GM23338 (cell line): ENCODE results near the gene PBX3. TPM values are rescaled to one million over a fixed set of nuclear protein-coding genes. Genes with fewer than 3 reads are reported as not detected.

Source experiments
- ATAC-seq: fragments of 200-7000 bp; cut with Tn5 transposase; 3 replicates; pipeline ENCODE4 v1.9.1; 2020
- DNase-seq: peaks from one replicate; pipeline ENCODE4 v3.0.0-alpha.2; 2015; ENCODE audit warnings: low spot score
- H2AFZ ChIP-seq: fragments of 200-600 bp; sonication (generic); 2 replicates; pipeline ENCODE4 v1.8.0; 2016; ENCODE audit warnings: antibody characterized with exemption, mild to moderate bottlenecking, moderate library complexity
- H3F3A ChIP-seq: fragments of 200-600 bp; sonication (generic); replicated peaks from 2 replicates; pipeline ENCODE4 v1.8.0; 2017; ENCODE audit warnings: antibody characterized with exemption, mixed run types, low read depth
- H3K27ac ChIP-seq: fragments of 200-600 bp; sonication (generic); 2 replicates; pipeline ENCODE4 v1.6.1; 2016; ENCODE audit warnings: low read depth
- H3K27me3 ChIP-seq: fragments of 200-600 bp; sonication (generic); 2 replicates; pipeline ENCODE4 v1.8.0; 2016; ENCODE audit warnings: mild to moderate bottlenecking, mixed run types, moderate library complexity; ENCODE audit not compliant: insufficient read depth
- H3K36me3 ChIP-seq: fragments of 200-600 bp; sonication (generic); 2 replicates; pipeline ENCODE4 v1.8.0; 2016; ENCODE audit warnings: mild to moderate bottlenecking; ENCODE audit not compliant: insufficient read depth
- H3K4me1 ChIP-seq: fragments of 200-600 bp; sonication (generic); 2 replicates; pipeline ENCODE4 v1.8.0; 2016; ENCODE audit warnings: mild to moderate bottlenecking, moderate library complexity; ENCODE audit not compliant: insufficient read depth
- H3K4me2 ChIP-seq: fragments of 200-600 bp; sonication (generic); 2 replicates; pipeline ENCODE4 v1.7.1; 2017; ENCODE audit warnings: mixed run types
- H3K4me3 ChIP-seq: fragments of 200-600 bp; sonication (generic); 2 replicates; pipeline ENCODE4 v1.6.1; 2016; ENCODE audit warnings: mixed run types
- H3K79me2 ChIP-seq: fragments of 200-600 bp; sonication (generic); replicated peaks from 2 replicates; pipeline ENCODE4 v1.8.0; 2017; ENCODE audit warnings: mild to moderate bottlenecking; ENCODE audit not compliant: insufficient read depth
- H3K9me2 ChIP-seq: fragments of 200-600 bp; sonication (generic); 2 replicates; pipeline ENCODE4 v1.8.0; 2017; ENCODE audit not compliant: insufficient read depth
- H4K20me1 ChIP-seq: fragments of 200-600 bp; sonication (generic); replicated peaks from 2 replicates; pipeline ENCODE4 v1.8.0; 2017; ENCODE audit warnings: mild to moderate bottlenecking; ENCODE audit not compliant: insufficient read depth
- H3K27ac Mint-ChIP-seq: 2 replicates; pipeline ENCODE4 v1.8.0; 2020; ENCODE audit warnings: inconsistent platforms, mild to moderate bottlenecking, moderate library complexity, mixed read lengths
- H3K27me3 Mint-ChIP-seq: 3 replicates; pipeline ENCODE4 v1.8.0; 2022; ENCODE audit warnings: low read depth, mild to moderate bottlenecking, moderate library complexity, mixed read lengths, inconsistent platforms; ENCODE audit not compliant: insufficient read depth, poor library complexity
- H3K36me3 Mint-ChIP-seq: 3 replicates; pipeline ENCODE4 v1.8.0; 2021; ENCODE audit warnings: low read depth, mild to moderate bottlenecking, inconsistent platforms, moderate library complexity, mixed read lengths
- H3K4me1 Mint-ChIP-seq: 3 replicates; pipeline ENCODE4 v1.8.0; 2020; ENCODE audit warnings: mild to moderate bottlenecking, inconsistent platforms, mixed read lengths
- H3K4me3 Mint-ChIP-seq: 3 replicates; pipeline ENCODE4 v1.8.0; 2021; ENCODE audit warnings: moderate library complexity, mild to moderate bottlenecking, inconsistent platforms, mixed read lengths
- H3K9me3 Mint-ChIP-seq: 3 replicates; pipeline ENCODE4 v1.8.0; 2020; ENCODE audit warnings: moderate library complexity, mild to moderate bottlenecking, inconsistent platforms, mixed read lengths
- CREB1 ChIP-seq: fragments of 250-450 bp; sonication (Bioruptor Pico); IDR thresholded peaks from 2 replicates; pipeline ENCODE4 v1.5.0; 2020; ENCODE audit warnings: low read depth, mild to moderate bottlenecking, moderate library complexity
- EZH2 ChIP-seq: fragments of 200-600 bp; sonication (generic); IDR thresholded peaks from one replicate; pipeline ENCODE4 v1.8.0; 2017; ENCODE audit warnings: antibody characterized with exemption, mild to moderate bottlenecking, low read depth; ENCODE audit not compliant: unreplicated experiment
- EZH2phosphoT487 ChIP-seq: fragments of 200-600 bp; sonication (generic); IDR thresholded peaks from one replicate; pipeline ENCODE4 v1.8.1; 2018; ENCODE audit warnings: antibody characterized with exemption; ENCODE audit not compliant: unreplicated experiment
- JUNB ChIP-seq: IDR thresholded peaks from one replicate; pipeline ENCODE4 v1.6.1; 2016; ENCODE audit warnings: antibody characterized with exemption; ENCODE audit not compliant: unreplicated experiment
- NANOG ChIP-seq: IDR thresholded peaks from 2 replicates; pipeline ENCODE4 v1.6.1; 2016; ENCODE audit warnings: antibody characterized with exemption, borderline replicate concordance
- POLR2AphosphoS5 ChIP-seq: IDR thresholded peaks from 2 replicates; pipeline ENCODE4 v1.6.1; 2016; ENCODE audit warnings: antibody characterized with exemption, low read depth
- STAT1 ChIP-seq: IDR thresholded peaks from one replicate; pipeline ENCODE4 v1.6.1; 2016; ENCODE audit warnings: antibody characterized with exemption; ENCODE audit not compliant: unreplicated experiment
- ZNF114 ChIP-seq: fragments of 250-450 bp; sonication (Bioruptor Pico); IDR thresholded peaks from 2 replicates; pipeline ENCODE4 v1.5.0; 2020; ENCODE audit warnings: mild to moderate bottlenecking, moderate library complexity
- ZNF331 ChIP-seq: fragments of 250-450 bp; sonication (Bioruptor Pico); IDR thresholded peaks from 2 replicates; pipeline ENCODE4 v1.5.0; 2020; ENCODE audit warnings: low read depth, mild to moderate bottlenecking, moderate library complexity
- polyA plus RNA-seq: library from polyadenylated mRNA; unstranded; fragments of >200 nt; fragmentation: Nextera tagmentation; extraction: Ambion mirVana; gene quantifications from 2 replicates; pipeline ENCODE4 v1.2.1, GENCODE V29; 2016
- total RNA-seq: library from RNA; depleted of rRNA; stranded (reverse); fragments of >200 nt; shearing (Covaris generic); gene quantifications from 2 replicates; pipeline ENCODE4 v1.2.3, GENCODE V29; 2014
- TF ChIP-seq, protein P1 (sequence below), 2 experiments: fragments of 200-600 bp in 1 of 2; sonication (generic) in 1 of 2; conservative IDR thresholded peaks; 2 replicates each; pipeline versions ENCODE4 v1.5.1 to v1.6.1; 2016 to 2017; ENCODE audit warnings: antibody characterized with exemption in 2 of 2, low read depth in 2 of 2, mild to moderate bottlenecking in 2 of 2, moderate library complexity in 1 of 2
- TF ChIP-seq, protein P2 (sequence below): fragments of 250-450 bp; sonication (Bioruptor Pico); IDR thresholded peaks from 2 replicates; pipeline ENCODE4 v1.5.0; 2020; ENCODE audit warnings: mild to moderate bottlenecking, moderate library complexity

Gene PBX3
- total and polyA plus RNA-seq, 2 experiments from 2014 or later: 28.9 to 50.5 TPM

DNA sequence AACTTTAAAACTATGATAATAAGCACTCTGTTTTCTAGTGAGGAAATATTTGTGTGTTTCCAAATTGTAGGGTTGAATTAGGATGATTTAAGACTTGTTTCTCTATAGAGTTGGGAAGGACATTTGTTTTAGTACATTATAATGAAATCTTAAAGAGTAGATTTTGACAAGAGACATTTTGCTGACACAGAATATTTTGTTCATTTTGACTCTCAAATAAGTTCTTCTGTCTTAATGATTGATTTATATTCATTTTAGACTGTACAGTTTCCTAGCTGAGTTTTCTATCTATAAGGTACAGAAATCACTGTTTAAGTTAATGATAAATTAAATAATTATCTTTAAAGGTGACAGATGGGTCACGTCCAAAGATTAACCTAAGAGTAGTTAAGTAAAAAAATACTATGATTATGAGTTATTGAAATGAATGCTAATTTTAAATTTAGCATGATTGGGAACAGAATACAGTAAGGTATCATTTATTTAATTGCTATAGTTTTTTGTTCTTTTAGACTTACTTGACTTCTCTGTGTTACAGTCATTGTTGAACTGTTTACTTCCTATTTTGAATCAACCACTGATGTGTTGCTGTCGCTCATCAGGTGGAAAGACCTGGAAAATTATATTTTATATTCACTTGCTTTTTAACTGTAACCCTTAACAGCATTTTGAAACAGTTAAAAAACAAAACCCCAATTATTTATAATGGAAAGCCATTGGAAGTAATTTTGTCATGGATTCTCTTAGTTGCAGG is 19.5 kb downstream of the PBX3 start:
- Histone ChIP-seq H3K27ac (no peak overlapping the region), H3K36me3 (no peaks in the 10 kb centered on the region), H3K79me2 (peaks cover 97% of the 10 kb centered on the region), H3K9me2 (no peaks in the 10 kb centered on the region), H3K4me2 (no peak overlapping the region), H3F3A (no peaks in the 10 kb centered on the region), H4K20me1 (no peaks in the 10 kb centered on the region), H2AFZ (no peak overlapping the region), H3K4me1 (peaks cover 54% of the 10 kb centered on the region), H3K27me3 (no peaks in the 10 kb centered on the region), H3K4me3 (no peak overlapping the region)
- Mint-ChIP-seq H3K9me3 (no peaks in the 10 kb centered on the region; the same call in 2 of the 3 replicates), H3K4me3 (no peak overlapping the region), H3K27ac (no peak overlapping the region), H3K36me3 (no peaks in the 10 kb centered on the region), H3K4me1 (peaks cover 56% of the 10 kb centered on the region), H3K27me3 (no peaks in the 10 kb centered on the region)
- no peak for TF ChIP-seq ZNF114 (CRISPR knock-in tag)
- no peak for TF ChIP-seq NANOG
- no peak for TF ChIP-seq CREB1 (CRISPR knock-in tag)
- TF ChIP-seq STAT1: no peak
- TF ChIP-seq, protein P1, sequence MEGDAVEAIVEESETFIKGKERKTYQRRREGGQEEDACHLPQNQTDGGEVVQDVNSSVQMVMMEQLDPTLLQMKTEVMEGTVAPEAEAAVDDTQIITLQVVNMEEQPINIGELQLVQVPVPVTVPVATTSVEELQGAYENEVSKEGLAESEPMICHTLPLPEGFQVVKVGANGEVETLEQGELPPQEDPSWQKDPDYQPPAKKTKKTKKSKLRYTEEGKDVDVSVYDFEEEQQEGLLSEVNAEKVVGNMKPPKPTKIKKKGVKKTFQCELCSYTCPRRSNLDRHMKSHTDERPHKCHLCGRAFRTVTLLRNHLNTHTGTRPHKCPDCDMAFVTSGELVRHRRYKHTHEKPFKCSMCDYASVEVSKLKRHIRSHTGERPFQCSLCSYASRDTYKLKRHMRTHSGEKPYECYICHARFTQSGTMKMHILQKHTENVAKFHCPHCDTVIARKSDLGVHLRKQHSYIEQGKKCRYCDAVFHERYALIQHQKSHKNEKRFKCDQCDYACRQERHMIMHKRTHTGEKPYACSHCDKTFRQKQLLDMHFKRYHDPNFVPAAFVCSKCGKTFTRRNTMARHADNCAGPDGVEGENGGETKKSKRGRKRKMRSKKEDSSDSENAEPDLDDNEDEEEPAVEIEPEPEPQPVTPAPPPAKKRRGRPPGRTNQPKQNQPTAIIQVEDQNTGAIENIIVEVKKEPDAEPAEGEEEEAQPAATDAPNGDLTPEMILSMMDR (conservative IDR thresholded peaks at IDR 0.05; ENCODE audit: low read depth in 2 of 2): no peak
- no peak for TF ChIP-seq ZNF331 (CRISPR knock-in tag)
- no peak for TF ChIP-seq EZH2
- no peak for TF ChIP-seq POLR2AphosphoS5
- no peak for TF ChIP-seq EZH2phosphoT487
- TF ChIP-seq JUNB: no peak
- TF ChIP-seq, protein P2, sequence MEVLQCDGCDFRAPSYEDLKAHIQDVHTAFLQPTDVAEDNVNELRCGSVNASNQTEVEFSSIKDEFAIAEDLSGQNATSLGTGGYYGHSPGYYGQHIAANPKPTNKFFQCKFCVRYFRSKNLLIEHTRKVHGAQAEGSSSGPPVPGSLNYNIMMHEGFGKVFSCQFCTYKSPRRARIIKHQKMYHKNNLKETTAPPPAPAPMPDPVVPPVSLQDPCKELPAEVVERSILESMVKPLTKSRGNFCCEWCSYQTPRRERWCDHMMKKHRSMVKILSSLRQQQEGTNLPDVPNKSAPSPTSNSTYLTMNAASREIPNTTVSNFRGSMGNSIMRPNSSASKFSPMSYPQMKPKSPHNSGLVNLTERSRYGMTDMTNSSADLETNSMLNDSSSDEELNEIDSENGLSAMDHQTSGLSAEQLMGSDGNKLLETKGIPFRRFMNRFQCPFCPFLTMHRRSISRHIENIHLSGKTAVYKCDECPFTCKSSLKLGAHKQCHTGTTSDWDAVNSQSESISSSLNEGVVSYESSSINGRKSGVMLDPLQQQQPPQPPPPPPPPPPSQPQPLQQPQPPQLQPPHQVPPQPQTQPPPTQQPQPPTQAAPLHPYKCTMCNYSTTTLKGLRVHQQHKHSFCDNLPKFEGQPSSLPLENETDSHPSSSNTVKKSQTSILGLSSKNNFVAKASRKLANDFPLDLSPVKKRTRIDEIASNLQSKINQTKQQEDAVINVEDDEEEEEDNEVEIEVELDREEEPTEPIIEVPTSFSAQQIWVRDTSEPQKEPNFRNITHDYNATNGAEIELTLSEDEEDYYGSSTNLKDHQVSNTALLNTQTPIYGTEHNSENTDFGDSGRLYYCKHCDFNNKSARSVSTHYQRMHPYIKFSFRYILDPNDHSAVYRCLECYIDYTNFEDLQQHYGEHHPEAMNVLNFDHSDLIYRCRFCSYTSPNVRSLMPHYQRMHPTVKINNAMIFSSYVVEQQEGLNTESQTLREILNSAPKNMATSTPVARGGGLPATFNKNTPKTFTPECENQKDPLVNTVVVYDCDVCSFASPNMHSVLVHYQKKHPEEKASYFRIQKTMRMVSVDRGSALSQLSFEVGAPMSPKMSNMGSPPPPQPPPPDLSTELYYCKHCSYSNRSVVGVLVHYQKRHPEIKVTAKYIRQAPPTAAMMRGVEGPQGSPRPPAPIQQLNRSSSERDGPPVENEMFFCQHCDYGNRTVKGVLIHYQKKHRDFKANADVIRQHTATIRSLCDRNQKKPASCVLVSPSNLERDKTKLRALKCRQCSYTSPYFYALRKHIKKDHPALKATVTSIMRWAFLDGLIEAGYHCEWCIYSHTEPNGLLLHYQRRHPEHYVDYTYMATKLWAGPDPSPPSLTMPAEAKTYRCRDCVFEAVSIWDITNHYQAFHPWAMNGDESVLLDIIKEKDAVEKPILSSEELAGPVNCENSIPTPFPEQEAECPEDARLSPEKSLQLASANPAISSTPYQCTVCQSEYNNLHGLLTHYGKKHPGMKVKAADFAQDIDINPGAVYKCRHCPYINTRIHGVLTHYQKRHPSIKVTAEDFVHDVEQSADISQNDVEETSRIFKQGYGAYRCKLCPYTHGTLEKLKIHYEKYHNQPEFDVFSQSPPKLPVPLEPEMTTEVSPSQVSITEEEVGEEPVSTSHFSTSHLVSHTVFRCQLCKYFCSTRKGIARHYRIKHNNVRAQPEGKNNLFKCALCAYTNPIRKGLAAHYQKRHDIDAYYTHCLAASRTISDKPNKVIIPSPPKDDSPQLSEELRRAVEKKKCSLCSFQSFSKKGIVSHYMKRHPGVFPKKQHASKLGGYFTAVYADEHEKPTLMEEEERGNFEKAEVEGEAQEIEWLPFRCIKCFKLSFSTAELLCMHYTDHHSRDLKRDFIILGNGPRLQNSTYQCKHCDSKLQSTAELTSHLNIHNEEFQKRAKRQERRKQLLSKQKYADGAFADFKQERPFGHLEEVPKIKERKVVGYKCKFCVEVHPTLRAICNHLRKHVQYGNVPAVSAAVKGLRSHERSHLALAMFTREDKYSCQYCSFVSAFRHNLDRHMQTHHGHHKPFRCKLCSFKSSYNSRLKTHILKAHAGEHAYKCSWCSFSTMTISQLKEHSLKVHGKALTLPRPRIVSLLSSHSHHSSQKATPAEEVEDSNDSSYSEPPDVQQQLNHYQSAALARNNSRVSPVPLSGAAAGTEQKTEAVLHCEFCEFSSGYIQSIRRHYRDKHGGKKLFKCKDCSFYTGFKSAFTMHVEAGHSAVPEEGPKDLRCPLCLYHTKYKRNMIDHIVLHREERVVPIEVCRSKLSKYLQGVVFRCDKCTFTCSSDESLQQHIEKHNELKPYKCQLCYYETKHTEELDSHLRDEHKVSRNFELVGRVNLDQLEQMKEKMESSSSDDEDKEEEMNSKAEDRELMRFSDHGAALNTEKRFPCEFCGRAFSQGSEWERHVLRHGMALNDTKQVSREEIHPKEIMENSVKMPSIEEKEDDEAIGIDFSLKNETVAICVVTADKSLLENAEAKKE (CRISPR knock-in tag): no peak
- ATAC-seq: no peak
- no peak for DNase-seq
